T-helper 2 cell (primary cell): Measurements from ENCODE around the gene SFPQ.
"Not testable (repeated sequence)": the region's sequence is repeated elsewhere in the genome, so short reads cannot be mapped to it uniquely, and the experiment has no call there.

ENCODE experiments used
- DNase-seq, 5 experiments: peaks; one replicate each; pipeline versions ENCODE4 v3.0.0 to v3.0.0-alpha.2; 2012 to 2022
- total RNA-seq, 2 donors: gene quantifications; one replicate each; lab custom pipeline; 2026; lab: John Stamatoyannopoulos, UW

Gene SFPQ, protein sequence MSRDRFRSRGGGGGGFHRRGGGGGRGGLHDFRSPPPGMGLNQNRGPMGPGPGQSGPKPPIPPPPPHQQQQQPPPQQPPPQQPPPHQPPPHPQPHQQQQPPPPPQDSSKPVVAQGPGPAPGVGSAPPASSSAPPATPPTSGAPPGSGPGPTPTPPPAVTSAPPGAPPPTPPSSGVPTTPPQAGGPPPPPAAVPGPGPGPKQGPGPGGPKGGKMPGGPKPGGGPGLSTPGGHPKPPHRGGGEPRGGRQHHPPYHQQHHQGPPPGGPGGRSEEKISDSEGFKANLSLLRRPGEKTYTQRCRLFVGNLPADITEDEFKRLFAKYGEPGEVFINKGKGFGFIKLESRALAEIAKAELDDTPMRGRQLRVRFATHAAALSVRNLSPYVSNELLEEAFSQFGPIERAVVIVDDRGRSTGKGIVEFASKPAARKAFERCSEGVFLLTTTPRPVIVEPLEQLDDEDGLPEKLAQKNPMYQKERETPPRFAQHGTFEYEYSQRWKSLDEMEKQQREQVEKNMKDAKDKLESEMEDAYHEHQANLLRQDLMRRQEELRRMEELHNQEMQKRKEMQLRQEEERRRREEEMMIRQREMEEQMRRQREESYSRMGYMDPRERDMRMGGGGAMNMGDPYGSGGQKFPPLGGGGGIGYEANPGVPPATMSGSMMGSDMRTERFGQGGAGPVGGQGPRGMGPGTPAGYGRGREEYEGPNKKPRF
- 1,446 to 1,804 reads per million in 2 donors for total RNA-seq

DNA sequence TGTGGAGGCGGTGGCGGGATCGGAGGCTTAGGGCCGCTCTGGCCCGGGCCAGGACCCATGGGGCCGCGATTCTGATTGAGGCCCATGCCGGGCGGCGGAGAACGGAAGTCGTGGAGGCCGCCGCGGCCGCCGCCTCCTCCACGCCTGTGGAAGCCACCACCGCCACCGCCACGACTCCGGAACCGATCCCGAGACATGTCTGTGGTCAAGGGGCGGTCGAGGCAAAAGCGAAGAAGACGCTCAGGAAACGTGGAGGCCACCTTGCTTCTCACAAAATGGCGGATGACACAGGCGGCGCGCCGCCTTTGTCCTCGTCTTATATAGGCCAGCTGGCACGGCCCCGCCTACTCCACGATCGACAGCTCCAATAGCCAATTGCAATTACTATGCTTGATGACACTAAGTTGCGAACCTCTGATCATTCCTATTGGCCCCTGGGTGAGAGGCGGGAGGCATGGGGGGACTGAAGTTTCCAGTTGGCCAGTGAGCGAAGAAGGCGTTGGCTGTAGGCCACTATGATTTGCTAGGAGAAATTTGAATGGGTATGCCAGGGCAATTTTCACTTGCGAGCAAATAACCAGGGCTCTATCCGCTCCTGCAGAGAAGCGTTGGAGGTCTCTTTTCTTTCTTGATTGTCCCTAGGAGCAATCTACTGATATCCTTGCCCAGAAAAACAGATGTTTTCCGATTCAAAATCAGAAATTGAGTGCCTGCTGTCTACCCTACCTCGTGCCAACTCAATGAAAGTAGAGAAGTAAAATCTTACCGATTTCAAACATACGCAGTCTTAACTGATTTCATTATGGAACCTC, at the start of gene SFPQ:
Gene SFPQ, minus strand, starts transcription at position 293 of the 812 bp plus-strand sequence. Its CDS starts 96 bp downstream, at position 197.
- peak; percentile 89 to 99 (median 95) for DNase-seq

DNA sequence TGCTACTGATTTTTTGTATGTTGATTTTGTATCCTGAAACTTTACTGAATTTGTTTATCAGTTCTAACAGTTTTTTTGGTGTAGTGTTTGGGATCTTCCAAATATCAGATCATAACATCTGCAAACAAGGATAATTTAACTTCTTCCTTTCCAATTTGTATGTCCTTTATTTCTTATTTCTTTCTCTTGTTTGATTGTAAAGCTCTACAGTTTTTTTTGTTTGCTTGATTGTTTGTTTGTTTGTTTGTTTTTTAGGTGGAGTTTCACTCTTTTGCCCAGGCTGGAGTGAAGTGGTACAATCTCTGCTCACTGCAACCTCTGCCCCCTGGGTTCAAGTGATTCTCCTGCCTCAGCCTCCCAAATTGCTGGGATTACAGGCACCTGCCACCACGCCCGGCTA, 43.8 kb upstream of the SFPQ start:
- not testable (repeated sequence) for DNase-seq

DNA sequence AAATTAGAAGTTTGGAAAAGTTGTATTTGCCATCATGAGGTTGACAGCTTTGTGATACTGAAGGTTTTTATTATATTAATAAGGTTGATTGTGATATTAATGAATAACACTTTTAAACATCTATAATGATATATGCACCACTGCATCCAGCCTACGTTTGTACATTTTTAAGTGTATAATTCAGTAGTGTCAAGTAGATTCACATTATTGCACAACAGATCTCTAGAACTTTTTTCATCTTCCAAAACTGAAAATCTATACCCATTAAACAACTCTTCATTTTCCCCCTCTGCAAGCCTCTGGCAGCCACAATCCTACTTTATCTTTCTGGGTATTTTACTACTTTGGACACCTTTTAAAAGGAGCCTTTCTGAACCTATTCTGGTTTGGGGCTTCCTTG, 38.3 kb upstream of the SFPQ start:
- no peak for DNase-seq

DNA sequence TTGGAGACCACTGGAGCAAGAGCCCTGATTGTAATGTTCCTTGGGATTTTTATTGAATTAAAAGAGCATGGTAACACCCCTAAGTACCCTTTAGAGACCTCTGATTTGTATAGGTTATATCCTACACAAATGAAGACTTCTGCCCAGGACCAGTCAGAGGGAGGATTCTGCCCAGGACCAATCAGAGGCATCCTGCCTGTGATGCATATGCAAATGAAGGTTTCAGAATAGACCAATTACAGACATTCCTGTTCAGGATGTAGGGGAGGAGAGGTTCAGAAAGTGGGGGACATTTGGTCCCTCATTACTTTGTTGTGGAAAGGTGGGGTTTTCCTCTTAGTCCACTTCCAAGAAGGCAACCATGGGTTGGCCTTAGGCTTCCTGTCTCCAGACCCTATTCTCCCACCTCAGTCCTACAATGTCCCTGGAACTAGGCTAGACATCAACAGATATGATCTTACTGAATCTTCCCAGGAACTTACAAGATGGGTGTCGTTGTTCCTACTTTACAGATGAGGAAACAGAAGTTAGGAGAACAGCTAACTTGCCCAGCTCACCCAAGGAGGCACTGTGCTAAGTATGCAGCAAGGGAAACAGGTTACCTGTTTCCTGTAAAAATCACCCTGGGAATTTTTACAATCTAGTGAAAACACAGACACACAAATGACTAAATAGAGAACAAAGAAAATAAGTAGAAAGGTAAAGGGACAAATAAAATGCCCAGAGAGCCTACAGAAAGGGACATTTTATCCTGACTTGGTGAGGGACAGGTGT, 36.8 kb upstream of the SFPQ start:
- DNase-seq: no peak

DNA sequence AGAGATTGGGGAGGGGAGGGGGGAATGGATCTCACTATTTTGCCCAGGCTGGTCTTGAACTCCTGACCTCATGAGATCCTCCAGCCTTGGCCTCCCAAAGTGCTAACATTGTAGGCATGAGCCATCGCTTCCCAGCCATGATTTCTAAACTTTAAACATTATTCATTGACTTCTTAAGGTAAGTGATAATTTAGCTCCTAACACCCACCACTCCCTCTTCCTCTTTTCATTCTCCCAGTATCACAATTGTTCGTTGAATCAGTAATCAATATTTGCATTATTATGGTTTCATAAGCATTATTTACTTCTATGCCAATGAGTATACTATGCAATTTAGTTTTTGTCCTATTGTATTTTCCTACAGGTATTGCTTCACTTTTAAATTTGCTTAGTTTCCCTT, 33.6 kb upstream of the SFPQ start:
- DNase-seq: no peak

DNA sequence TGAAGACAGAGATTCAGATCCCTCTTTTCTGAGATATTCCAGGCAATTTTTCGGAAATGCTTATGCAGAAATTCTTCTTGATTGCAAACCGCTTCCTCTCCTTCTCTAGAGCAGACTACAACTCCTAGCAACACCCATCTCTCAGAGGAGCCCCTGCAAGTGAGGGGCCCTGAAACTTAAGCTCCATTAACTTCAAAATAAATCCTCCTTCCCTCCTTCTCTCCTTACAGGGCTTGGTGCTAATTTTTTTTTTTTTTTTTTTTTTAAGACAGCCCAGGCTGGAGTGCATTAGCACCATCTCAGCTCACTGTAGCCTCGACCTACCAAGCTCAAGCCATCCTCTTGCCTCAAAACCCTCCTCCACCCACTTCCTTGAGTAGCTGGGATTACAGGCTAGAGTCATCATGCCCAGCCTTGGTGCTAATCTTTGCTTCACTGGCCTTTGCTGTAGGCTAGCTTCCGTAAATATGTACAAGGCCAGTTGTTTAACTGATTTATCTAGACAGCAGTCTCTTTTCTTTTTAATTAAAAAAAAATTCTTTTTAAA, 30.2 kb upstream of the SFPQ start:
- DNase-seq: no peak

DNA sequence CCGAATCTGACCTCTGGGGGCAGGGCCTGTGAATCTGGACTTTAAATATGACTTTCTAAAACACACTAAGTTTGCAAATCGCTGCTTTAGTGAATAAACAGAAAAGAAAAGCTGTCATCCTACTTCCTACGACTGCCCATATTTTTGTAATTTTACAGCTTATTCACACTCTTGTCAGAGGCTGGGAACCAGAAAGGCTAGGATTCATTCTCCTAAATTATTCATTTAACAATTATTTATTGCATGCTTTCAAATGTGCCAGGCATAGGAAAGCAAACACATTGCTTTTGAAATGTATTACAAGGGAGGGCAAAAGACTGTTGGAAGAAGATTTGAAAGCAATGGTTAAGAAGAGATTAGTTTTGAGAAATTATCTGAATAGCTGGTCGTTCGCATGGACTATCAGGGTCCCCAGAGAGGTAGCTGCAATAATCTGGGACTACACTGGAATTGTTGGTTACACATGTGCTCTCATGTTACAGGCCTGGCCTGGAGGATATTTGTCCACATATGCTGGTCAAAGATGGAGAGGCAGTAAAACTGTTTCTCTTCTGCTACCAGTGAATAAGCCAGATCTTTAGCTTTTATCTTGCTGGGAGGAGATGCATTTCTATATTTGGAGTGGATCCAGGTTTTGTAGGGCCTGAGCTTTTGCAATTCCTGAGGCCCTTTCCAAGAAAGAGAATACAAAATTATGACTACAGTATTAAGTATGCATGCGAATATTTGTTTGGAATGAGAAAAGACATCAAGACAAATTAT, 29.6 kb upstream of the SFPQ start:
- DNase-seq: no peak

DNA sequence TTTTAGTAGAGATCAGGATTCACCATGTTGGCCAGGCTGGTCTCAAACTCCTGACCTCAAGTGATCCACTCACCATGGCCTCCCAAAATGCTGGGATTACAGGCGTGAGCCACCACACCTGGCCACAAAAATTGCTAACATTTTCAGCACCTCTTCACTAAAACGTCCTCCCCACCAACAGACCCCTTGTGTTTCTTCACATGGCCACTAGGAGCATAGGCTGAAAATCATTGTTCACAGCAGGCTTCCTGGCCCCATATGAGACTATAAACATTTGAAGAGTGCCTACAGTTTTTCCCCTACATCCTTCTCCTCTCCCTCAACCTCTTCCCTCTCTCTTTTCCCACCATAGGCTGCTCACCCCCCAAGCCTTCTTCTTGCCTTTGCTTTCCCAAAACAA, 28.0 kb upstream of the SFPQ start:
- peak in 1 of 5 experiments; percentile 45 for DNase-seq

DNA sequence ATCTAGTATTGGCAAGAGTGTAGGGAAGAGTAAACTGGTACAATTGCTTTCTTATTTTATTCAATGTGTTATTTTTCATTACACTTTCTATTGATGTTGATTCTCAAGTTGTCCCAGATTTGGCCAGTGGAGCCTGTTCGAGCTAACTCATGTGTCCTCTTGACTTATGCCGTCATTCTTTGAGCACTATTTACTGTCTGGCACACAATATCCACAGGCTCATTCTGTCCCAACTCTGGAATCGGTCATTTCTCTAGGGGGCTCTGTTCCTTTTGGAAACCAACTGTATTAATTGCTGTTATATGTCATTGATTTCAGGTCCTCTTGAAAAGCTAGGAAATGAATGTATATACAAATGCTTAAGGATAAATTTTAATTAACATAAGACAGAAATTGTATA, 22.4 kb upstream of the SFPQ start:
- DNase-seq: no peak

DNA sequence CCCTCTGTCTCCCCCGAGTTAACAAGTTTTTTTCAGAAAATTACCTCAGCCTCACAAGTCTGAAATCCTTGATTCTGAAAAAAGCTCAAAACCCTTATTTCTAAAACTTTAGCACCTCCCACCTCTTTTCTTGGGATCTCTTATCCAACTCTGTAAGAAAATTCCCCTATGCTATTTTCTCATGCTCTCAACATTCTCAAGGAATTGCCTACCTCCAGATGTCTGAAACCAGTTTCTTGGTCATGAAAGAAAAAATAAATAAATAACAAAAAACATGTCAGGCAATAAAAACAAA, 18.1 kb upstream of the SFPQ start:
- no peak for DNase-seq

DNA sequence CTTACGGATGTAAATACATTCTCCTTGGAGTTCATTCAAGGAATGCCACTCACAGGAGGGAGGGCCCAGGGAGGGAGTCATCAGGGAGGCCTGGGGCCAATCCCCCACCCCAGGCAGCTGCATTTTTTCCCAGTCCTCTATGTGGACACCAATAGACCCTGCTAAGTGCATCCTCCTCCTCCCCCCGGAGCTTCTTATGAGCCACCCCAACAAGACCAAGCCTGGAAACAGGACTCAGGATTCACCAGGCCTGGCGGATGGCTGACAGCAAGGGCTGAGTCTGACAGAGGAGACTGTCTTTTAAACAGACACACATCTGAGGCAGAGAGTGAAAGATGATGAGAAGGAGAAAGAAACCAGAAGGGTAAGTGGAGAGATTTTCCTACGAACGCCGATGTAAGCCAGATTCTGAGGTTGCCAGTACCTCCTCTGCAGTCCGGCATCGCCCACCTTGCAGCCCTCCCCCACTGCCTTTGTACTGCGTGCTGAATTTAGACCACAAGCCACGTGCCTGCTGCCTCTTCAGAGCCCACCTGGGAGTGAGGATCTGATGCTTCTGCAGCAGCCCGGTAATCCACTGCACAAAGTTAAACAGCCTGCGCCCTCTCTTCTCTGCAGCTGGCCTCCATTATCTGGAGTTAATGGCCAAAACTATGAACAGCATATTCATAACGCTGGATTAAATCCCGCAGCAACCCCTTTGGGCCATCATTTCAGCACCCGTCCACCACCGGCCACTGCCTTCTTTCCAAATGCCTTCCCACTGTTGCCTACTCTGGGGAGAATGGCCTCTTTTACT, 17.6 kb upstream of the SFPQ start:
- DNase-seq: no peak

DNA sequence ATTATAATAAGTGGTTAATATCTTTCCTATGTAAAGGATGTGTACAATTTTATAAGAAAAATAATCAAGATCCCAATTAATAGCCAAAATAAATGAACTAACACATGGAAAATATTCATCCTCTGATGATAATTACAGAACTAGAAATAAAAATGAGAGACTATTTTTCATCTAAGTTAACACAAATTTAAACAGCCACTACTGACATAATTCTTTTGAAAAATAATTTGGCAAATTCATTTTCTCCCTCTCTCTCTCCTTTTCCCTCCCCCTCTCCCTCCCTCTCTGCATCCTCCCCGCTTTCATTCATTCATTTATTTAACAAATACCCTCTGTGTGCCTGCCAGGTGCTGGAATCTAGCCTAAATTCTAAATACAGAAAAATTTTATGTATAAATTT, 10.3 kb upstream of the SFPQ start:
- no peak for DNase-seq

DNA sequence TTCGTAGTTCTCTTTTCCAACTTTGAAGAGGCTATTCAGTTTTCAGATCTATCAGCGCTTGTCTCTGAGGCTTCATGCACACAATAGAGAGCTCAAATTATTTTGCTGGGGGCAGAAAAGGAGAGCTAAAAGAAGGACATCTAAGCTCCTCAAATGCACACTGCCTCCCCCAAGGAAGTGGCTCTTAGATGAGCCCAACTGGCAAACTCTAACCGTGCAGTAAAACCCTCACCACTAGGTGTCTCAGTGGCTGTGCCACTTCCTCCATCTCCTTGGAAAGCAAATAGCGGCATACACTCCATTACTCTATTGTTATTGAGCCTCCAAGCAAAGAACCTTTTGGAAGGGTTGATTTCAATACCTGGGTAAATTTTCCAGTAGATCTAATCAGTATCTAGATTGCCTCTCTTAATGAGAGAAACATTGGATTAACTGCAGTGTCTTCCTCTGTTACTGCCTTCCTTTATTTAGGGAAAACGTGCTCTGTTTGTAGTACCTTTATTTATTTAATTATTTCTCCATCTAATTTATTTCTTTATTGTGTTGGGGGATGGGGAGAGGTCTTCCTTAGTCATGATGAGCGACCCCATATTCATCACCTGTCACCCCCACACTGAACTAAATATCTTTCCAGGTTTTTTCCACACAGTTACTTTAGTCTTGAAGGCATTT, 9.2 kb upstream of the SFPQ start:
- peak in 4 of 5 experiments; percentile 46 to 85 (median 48) for DNase-seq

DNA sequence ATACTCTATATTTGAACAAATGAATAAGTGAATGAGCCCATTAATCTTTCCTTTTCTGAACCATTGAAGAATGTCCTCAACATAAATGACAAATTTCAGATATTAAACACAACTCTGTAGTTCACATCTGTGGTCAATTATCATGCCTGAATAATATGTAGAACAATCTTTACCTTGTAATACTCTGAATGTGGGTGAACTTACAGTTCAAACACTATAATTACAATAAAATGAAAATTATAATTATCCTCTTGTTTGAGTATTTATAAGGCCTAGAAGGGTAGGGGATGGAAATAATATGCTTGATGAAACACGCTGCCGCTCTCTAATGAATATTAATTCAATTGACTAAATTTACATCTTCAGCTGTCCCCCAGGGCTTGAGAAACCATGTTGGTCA, 8.7 kb upstream of the SFPQ start:
- DNase-seq: no peak

DNA sequence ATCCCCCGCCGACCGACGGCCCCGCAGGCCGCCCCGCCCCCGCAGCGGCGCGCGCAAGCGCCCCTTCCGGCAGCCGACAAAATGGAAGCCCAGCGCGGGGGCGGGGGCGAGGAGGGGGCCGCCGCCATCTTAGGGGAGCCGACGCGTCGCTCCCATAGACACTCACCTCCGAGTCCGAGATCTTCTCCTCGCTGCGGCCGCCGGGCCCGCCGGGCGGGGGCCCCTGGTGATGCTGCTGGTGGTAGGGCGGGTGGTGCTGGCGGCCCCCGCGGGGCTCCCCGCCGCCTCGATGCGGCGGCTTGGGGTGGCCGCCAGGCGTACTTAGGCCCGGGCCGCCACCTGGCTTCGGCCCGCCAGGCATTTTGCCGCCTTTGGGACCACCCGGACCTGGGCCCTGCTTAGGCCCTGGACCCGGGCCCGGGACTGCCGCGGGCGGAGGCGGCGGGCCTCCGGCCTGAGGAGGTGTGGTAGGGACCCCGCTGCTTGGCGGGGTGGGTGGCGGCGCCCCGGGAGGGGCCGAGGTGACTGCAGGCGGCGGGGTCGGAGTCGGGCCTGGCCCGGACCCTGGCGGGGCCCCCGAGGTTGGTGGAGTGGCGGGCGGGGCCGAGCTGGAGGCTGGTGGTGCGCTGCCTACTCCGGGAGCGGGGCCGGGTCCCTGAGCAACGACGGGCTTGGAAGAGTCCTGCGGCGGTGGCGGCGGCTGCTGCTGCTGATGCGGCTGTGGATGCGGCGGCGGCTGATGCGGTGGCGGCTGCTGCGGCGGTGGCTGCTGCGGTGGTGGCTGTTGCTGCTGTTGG, 691 bp downstream of the SFPQ start:
- peak; percentile 82 to 92 (median 87) for DNase-seq

DNA sequence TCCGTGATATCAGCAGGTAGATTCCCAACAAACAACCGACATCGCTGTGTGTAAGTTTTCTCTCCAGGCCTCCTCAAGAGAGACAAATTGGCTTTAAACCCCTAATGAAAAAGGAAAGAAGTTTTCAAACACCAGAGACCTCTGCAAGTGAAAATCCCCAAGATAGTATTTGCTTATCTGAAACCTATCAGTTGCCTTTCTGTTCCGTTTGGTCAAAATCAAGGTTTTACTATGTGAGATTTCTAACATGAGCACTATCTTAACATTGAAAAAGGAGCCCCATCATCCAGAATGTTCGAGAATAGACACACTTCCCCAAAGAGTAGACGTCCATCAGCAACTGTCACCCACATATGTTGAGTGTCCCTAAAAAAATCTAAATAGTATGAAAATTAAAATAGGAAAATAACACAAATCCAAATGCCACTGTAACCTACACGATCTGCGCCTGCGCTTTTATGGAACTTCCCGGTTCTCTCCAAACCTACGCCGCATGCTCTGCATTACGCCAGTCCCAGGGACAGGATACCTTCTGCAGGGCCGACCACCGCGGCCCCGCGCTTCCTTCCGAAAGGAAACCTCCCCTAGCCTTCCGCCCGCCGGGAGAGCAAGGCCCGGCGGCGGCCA, 1.4 kb downstream of the SFPQ start:
- DNase-seq: peak in 1 of 5 experiments; percentile 9

DNA sequence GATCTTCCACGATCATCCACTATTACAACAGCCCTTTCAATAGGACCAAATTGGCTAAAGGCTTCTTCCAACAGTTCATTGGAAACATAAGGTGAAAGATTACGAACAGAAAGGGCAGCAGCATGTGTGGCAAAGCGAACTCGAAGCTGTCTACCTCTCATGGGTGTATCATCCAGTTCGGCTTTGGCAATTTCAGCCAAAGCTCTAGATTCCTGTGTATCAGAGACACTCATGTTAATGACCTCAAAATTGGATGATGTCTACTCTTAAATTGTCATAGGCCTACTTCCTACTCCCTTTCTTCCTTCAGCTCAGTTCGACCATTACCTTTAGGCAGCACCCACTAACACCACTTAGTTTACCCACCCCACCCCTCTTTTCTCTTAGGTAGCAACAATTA, 2.2 kb downstream of the SFPQ start:
- DNase-seq: no peak

DNA sequence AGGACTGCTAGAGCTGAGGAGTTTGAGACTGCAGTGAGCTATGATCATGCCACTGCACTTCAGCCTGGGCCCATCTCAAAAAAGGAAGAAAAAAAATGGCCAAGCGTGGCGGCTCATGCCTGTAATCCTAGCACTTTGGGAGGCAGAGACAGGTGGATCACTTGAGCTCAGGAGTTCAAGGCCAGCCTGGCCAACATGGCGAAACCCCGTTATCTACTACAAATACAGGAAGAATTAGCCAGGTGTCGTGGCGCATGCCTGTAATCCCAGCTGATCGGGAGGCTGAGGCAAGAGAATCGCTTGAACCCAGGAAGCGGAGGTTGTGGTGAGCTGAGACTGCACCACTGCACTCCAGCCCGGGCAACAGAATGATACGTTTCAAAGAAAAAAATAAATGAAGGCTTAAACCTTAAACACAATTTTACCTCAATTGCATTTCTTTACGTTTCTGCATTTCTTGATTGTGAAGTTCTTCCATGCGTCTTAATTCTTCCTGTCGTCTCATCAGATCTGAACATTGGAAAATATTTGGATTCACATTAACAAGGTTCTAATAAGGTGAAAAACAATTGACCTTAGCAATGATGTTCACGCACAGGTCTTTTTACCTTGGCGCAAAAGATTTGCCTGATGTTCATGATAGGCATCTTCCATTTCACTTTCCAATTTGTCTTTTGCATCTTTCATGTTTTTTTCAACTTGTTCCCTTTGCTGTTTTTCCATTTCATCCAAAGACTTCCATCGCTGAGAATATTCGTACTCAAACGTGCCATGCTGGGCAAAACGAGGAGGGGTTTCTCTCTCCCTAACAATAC, 4.2 kb downstream of the SFPQ start:
- DNase-seq: peak in 1 of 5 experiments; percentile 33
